HCT116 (cell line): ENCODE results near the gene HOXC4. TPM values are rescaled to one million over a fixed set of nuclear protein-coding genes. Genes with fewer than 3 reads are reported as not detected.
A peak's percentile ranks its signal among the peaks of the same experiment; 100 is the strongest.

Source experiments
- ATAC-seq: fragments of 200-7000 bp; cut with Tn5 transposase; 2 replicates; pipeline ENCODE4 v1.9.1; 2020; ENCODE audit warnings: mild to moderate bottlenecking, moderate library complexity
- BruUV-seq: library from RNA; stranded (reverse); fragments of 400-500 nt; replicated peaks from 2 replicates; lab custom pipeline; 2021; lab: Mats Ljungman, UMichigan
- CTCF ChIA-PET: fragments of 300-600 bp; sonication (Branson Sonifier 250); formaldehyde crosslinking; loops from one replicate; lab custom pipeline; 2021; ENCODE audit warnings: antibody characterized with exemption; lab: Charles Lee
- POLR2A ChIA-PET: fragments of 300-600, 350-600 bp; sonication (Branson Sonifier 250); formaldehyde crosslinking; loops from one replicate; lab custom pipeline; 2021; ENCODE audit warnings: antibody characterized with exemption; lab: Charles Lee
- RAD21 ChIA-PET, 2 experiments: fragments of 300-600 bp; sonication (Branson Sonifier 250); formaldehyde crosslinking; loops; one replicate each; lab custom pipeline; 2023; ENCODE audit warnings: low total read pairs in 2 of 2; ENCODE audit not compliant: uncharacterized antibody in 2 of 2, unreplicated experiment in 2 of 2, low non-redundant PET in 1 of 2; lab: Charles Lee
- DNase-seq: peaks from one replicate; pipeline ENCODE4 v3.0.0-alpha.2; 2010; ENCODE audit warnings: low read depth, low spot score
- H2AFZ ChIP-seq: fragments of 200-600 bp; shearing (Covaris generic), sonication (generic); 2 replicates; pipeline ENCODE4 v1.6.1; 2017; ENCODE audit warnings: low read depth, mixed run types, mixed read lengths, antibody characterized with exemption, low read length; ENCODE audit not compliant: poor library complexity, severe bottlenecking
- H3K27ac ChIP-seq: 2 replicates; pipeline ENCODE4 v1.5.1; 2012; ENCODE audit warnings: low read depth, low read length
- H3K27me3 ChIP-seq: fragments of 200-600 bp; sonication (generic); 2 replicates; pipeline ENCODE4 v1.6.1; 2016; ENCODE audit warnings: mixed run types, low read length, mixed read lengths; ENCODE audit not compliant: insufficient read depth
- H3K36me3 ChIP-seq, 2 experiments: fragments of 200-500 bp in 1 of 2; fragments of 200-600 bp in 1 of 2; sonication (Bioruptor generic) in 1 of 2; sonication (generic) in 1 of 2; 2 replicates each; pipeline versions ENCODE4 v1.5.1 to v1.6.1; 2014 to 2016; ENCODE audit warnings: low read length in 2 of 2, inconsistent platforms in 1 of 2, mixed read lengths in 1 of 2, mixed run types in 1 of 2; ENCODE audit not compliant: insufficient read depth in 2 of 2, control insufficient read depth in 1 of 2
- H3K4me1 ChIP-seq, 2 experiments: fragments of 200-600 bp in 1 of 2; sonication (generic) in 1 of 2; 2 replicates each; pipeline versions ENCODE4 v1.5.1 to v1.6.1; 2012 to 2017; ENCODE audit warnings: low read length in 2 of 2, inconsistent platforms in 1 of 2, mild to moderate bottlenecking in 1 of 2, mixed read lengths in 1 of 2, mixed run types in 1 of 2, moderate library complexity in 1 of 2; ENCODE audit not compliant: insufficient read depth in 2 of 2, control insufficient read depth in 1 of 2
- H3K4me2 ChIP-seq: fragments of 200-600 bp; sonication (generic); 2 replicates; pipeline ENCODE4 v1.6.1; 2017; ENCODE audit warnings: mixed run types, low read length, mixed read lengths
- H3K4me3 ChIP-seq, 2 experiments: fragments of 200-600 bp in 1 of 2; sonication (generic) in 1 of 2; replicated peaks in 1 of 2; 2 replicates each; pipeline ENCODE4 v1.5.1; 2011 to 2016; ENCODE audit warnings: low read length in 2 of 2, control low read depth in 1 of 2, low read depth in 1 of 2, mild to moderate bottlenecking in 1 of 2, mixed read lengths in 1 of 2, mixed run types in 1 of 2
- H3K79me2 ChIP-seq: fragments of 200-600 bp; sonication (generic); 2 replicates; pipeline ENCODE4 v1.6.1; 2017; ENCODE audit warnings: mild to moderate bottlenecking, mixed run types, low read length, moderate library complexity, mixed read lengths; ENCODE audit not compliant: insufficient read depth
- H3K9ac ChIP-seq: fragments of 200-600 bp; sonication (generic); 2 replicates; pipeline ENCODE4 v1.6.1; 2016; ENCODE audit warnings: low read length, mixed read lengths
- H3K9me2 ChIP-seq: fragments of 200-600 bp; sonication (generic), shearing (Covaris generic); 2 replicates; pipeline ENCODE4 v1.6.1; 2017; ENCODE audit warnings: mixed run types, mild to moderate bottlenecking, moderate library complexity; ENCODE audit not compliant: insufficient read depth
- H3K9me3 ChIP-seq, 2 experiments: fragments of 200-500 bp in 1 of 2; fragments of 200-600 bp in 1 of 2; sonication (Bioruptor generic) in 1 of 2; sonication (generic) in 1 of 2; 2 replicates each; pipeline ENCODE4 v1.6.1; 2014 to 2017; ENCODE audit warnings: low read length in 2 of 2, mixed read lengths in 2 of 2, inconsistent platforms in 1 of 2, low read depth in 1 of 2, mild to moderate bottlenecking in 1 of 2, mixed run types in 1 of 2, moderate library complexity in 1 of 2; ENCODE audit not compliant: control insufficient read depth in 1 of 2, insufficient read depth in 1 of 2
- H4K20me1 ChIP-seq: fragments of 200-600 bp; sonication (generic), shearing (Covaris generic); 2 replicates; pipeline ENCODE4 v1.6.1; 2017; ENCODE audit warnings: mixed run types, mild to moderate bottlenecking, moderate library complexity; ENCODE audit not compliant: insufficient read depth
- ATF3 ChIP-seq: IDR thresholded peaks from 2 replicates; pipeline ENCODE4 v1.6.1; 2012
- CBX3 ChIP-seq: IDR thresholded peaks from 2 replicates; pipeline ENCODE4 v1.6.1; 2012; ENCODE audit warnings: low read depth
- CEBPB ChIP-seq: IDR thresholded peaks from 2 replicates; pipeline ENCODE4 v1.6.1; 2012; ENCODE audit warnings: low read depth
- CTCF ChIP-seq, 3 experiments: fragments of 200-600 bp in 1 of 3; sonication (generic) in 1 of 3; IDR thresholded peaks in 2 of 3; conservative IDR thresholded peaks in 1 of 3; 2 replicates each; pipeline ENCODE4 v1.5.1; 2012 to 2017; ENCODE audit warnings: low read depth in 2 of 3, low read length in 2 of 3, antibody characterized with exemption in 1 of 3, borderline replicate concordance in 1 of 3, control low read depth in 1 of 3, mild to moderate bottlenecking in 1 of 3, mixed read lengths in 1 of 3, mixed run types in 1 of 3, moderate library complexity in 1 of 3; ENCODE audit not compliant: insufficient read depth in 1 of 3
- EGR1 ChIP-seq: IDR thresholded peaks from 2 replicates; pipeline ENCODE4 v1.6.1; 2012; ENCODE audit warnings: low read depth
- ELF1 ChIP-seq: IDR thresholded peaks from 2 replicates; pipeline ENCODE4 v1.6.1; 2012; ENCODE audit warnings: low read depth, borderline replicate concordance
- EZH2 ChIP-seq: fragments of 200-600 bp; sonication (generic); IDR thresholded peaks from 2 replicates; pipeline ENCODE4 v1.6.1; 2017; ENCODE audit warnings: antibody characterized with exemption, mixed run types
- EZH2phosphoT487 ChIP-seq: fragments of 200-600 bp; IDR thresholded peaks from 2 replicates; pipeline ENCODE4 v1.6.1; 2018; ENCODE audit warnings: antibody characterized with exemption, borderline replicate concordance
- FOSL1 ChIP-seq: IDR thresholded peaks from 2 replicates; pipeline ENCODE4 v1.6.1; 2012; ENCODE audit warnings: low read depth
- JUND ChIP-seq: IDR thresholded peaks from 2 replicates; pipeline ENCODE4 v1.6.1; 2012
- MAX ChIP-seq: IDR thresholded peaks from 2 replicates; pipeline ENCODE4 v1.6.1; 2012
- POLR2AphosphoS5 ChIP-seq: IDR thresholded peaks from 2 replicates; pipeline ENCODE4 v1.6.1; 2011; ENCODE audit warnings: mild to moderate bottlenecking, low read depth, low read length, moderate library complexity
- RAD21 ChIP-seq: IDR thresholded peaks from 2 replicates; pipeline ENCODE4 v1.6.1; 2012; ENCODE audit warnings: low read depth, mild to moderate bottlenecking
- SIN3A ChIP-seq: IDR thresholded peaks from 2 replicates; pipeline ENCODE4 v1.6.1; 2012; ENCODE audit warnings: low read depth
- SRF ChIP-seq: IDR thresholded peaks from 2 replicates; pipeline ENCODE4 v1.6.1; 2012; ENCODE audit warnings: low read depth
- TCF7L2 ChIP-seq: IDR thresholded peaks from 2 replicates; pipeline ENCODE4 v1.7.0; 2011; ENCODE audit warnings: borderline replicate concordance, inconsistent platforms; ENCODE audit not compliant: insufficient read depth, insufficient read length; ENCODE audit errors: extremely low read depth
- ZNF274 ChIP-seq: fragments of 200-500 bp; sonication (Bioruptor generic); IDR thresholded peaks from 2 replicates; pipeline ENCODE4 v1.6.1; 2014; ENCODE audit warnings: mild to moderate bottlenecking, low read depth, low read length, inconsistent platforms
- intact Hi-C: fragments of 100-400 bp; cut with micrococcal nuclease; formaldehyde crosslinking; loops from 2 replicates; pipeline ENCODE4 v1.10.0; 2022
- total RNA-seq: library from RNA; stranded (reverse); gene quantifications from one replicate; pipeline ENCODE4 v1.2.1, GENCODE V29; 2021; ENCODE audit not compliant: unreplicated experiment
- TF ChIP-seq, protein P1 (sequence below): IDR thresholded peaks from 2 replicates; pipeline ENCODE4 v1.6.1; 2011; ENCODE audit warnings: mild to moderate bottlenecking, low read length, moderate library complexity; ENCODE audit not compliant: insufficient replicate concordance; ENCODE audit errors: extremely low read depth

The HOXC4 gene
- total RNA-seq, 1 experiment from 2014 or later = 1.5 TPM

- no peak for TF ChIP-seq EZH2
- TF ChIP-seq, all 23 proteins: peak for 0
These were observed 22.2 kb upstream of the HOXC4 start (continued) for GRCh38 chr12:54031480-54031879.

DNA sequence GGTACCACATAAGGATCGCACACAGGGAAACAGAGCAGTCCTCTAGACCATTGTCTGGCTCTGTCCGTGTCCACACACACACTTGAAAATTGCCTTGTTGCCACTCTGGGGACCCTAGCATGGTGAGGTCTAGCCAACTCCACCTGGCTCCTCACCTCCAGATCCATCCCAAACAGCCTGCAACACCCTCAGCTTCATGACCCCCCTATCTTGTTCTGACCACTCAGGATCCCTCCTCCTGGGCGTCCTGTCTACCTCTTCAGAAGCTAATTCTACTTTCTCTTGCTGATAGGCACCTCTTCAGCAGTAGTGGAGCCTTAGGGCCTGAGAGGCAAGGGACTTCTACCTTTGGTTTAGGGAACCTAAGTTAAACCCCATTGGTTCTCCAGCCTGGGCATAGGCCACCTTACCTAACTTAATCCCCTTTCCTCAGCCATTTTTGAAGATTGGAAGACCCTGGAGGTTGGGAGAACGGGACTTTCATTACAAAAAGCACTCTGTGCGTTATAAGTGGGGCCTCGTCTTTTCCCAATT, 21.5 kb upstream of the HOXC4 start:
- Histone ChIP-seq H3K36me3 (no peaks in the 10 kb centered on the region), H2AFZ (no peak overlapping the region), H4K20me1 (no peaks in the 10 kb centered on the region), H3K79me2 (no peaks in the 10 kb centered on the region), H3K4me1 (peaks cover 7 to 28% of the 10 kb centered on the region in 2 experiments), H3K4me3 (no peak overlapping the region), H3K9ac (no peak overlapping the region), H3K27me3 (no peaks in the 10 kb centered on the region), H3K27ac (no peak overlapping the region), H3K9me3 (no peaks in the 10 kb centered on the region), H3K9me2 (no peaks in the 10 kb centered on the region), H3K4me2 (peak overlapping the region; percentile 100; the same call in 1 of the 2 replicates)
- POLR2A ChIA-PET = interaction anchor here (0.6 to 0.8 kb wide), 4 partner anchors 47 to 327 kb away, joined by 3 read pairs; no protein-coding TSS in a partner anchor
- TF ChIP-seq TCF7L2 = no peak
- no peak for TF ChIP-seq SRF
- no peak for TF ChIP-seq ELF1
- no peak for TF ChIP-seq CBX3
- TF ChIP-seq EGR1 = no peak
- no peak for TF ChIP-seq JUND
- TF ChIP-seq ATF3 = no peak
- TF ChIP-seq, protein P1, sequence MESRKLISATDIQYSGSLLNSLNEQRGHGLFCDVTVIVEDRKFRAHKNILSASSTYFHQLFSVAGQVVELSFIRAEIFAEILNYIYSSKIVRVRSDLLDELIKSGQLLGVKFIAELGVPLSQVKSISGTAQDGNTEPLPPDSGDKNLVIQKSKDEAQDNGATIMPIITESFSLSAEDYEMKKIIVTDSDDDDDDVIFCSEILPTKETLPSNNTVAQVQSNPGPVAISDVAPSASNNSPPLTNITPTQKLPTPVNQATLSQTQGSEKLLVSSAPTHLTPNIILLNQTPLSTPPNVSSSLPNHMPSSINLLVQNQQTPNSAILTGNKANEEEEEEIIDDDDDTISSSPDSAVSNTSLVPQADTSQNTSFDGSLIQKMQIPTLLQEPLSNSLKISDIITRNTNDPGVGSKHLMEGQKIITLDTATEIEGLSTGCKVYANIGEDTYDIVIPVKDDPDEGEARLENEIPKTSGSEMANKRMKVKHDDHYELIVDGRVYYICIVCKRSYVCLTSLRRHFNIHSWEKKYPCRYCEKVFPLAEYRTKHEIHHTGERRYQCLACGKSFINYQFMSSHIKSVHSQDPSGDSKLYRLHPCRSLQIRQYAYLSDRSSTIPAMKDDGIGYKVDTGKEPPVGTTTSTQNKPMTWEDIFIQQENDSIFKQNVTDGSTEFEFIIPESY = no peak
- no peak for TF ChIP-seq MAX
- no peak for TF ChIP-seq SIN3A
- no peak for TF ChIP-seq EZH2phosphoT487
- no peak for TF ChIP-seq POLR2AphosphoS5
- TF ChIP-seq ZNF274 = no peak
- no peak for TF ChIP-seq CTCF (IDR thresholded peaks at IDR 0.05 in 2 of 3, conservative IDR thresholded peaks at IDR 0.05 in 1 of 3; ENCODE audit: borderline replicate concordance in 1 of 3, insufficient read depth in 1 of 3, low read depth in 2 of 3, low read length in 2 of 3)
- TF ChIP-seq RAD21 = no peak
- TF ChIP-seq CEBPB = no peak
- TF ChIP-seq FOSL1 = no peak
- intact Hi-C loops = loop anchor here (1.0 to 5.0 kb wide), 2 partner anchors 105 to 169 kb away; no protein-coding TSS in a partner anchor
- no peak for DNase-seq
- CTCF ChIA-PET = interaction anchor here (0.6 to 3.5 kb wide), 35 partner anchors 10 to 737 kb away, joined by 3 to 43 read pairs (median 5); partner anchors contain the start of genes HNRNPA1, HOXC10, HOXC8 and HOXC9
- RAD21 ChIA-PET = interaction anchor here (0.5 to 3.0 kb wide), 11 partner anchors 10 to 176 kb away, joined by 3 to 12 read pairs (median 9); no protein-coding TSS in a partner anchor
- BruUV-seq = no TSS peak
- ATAC-seq = no peak
